HS-27A (cell line): Measurements from ENCODE around the gene IFT43.
"Not testable (repeated sequence)": the region's sequence is repeated elsewhere in the genome, so short reads cannot be mapped to it uniquely, and the experiment has no call there.

Source experiments
- DNase-seq: peaks from one replicate; pipeline ENCODE4 v3.0.0-alpha.2; 2012; ENCODE audit warnings: low read depth, missing footprints

Gene IFT43

DNA sequence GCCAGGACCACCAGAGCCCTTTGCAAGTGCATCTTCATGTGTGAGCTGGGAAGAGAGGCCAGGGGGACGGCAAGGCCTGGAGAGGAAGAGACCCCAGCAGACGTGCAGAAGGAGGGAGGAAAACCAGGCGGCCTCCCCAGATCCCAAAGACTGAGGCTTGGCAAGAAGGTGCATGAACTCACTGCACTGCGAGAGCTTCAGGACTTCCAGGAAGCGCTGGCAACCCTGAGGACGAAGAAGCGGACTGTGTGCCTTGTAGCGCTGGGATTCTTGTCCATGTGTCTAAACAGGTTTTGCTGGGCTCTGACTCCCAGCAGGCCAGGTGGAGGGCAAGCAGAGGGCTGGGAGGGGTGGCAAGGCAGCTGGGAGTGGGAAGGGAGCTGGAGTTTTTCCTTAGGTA lies 4.7 kb upstream of the IFT43 start:
- no peak for DNase-seq

DNA sequence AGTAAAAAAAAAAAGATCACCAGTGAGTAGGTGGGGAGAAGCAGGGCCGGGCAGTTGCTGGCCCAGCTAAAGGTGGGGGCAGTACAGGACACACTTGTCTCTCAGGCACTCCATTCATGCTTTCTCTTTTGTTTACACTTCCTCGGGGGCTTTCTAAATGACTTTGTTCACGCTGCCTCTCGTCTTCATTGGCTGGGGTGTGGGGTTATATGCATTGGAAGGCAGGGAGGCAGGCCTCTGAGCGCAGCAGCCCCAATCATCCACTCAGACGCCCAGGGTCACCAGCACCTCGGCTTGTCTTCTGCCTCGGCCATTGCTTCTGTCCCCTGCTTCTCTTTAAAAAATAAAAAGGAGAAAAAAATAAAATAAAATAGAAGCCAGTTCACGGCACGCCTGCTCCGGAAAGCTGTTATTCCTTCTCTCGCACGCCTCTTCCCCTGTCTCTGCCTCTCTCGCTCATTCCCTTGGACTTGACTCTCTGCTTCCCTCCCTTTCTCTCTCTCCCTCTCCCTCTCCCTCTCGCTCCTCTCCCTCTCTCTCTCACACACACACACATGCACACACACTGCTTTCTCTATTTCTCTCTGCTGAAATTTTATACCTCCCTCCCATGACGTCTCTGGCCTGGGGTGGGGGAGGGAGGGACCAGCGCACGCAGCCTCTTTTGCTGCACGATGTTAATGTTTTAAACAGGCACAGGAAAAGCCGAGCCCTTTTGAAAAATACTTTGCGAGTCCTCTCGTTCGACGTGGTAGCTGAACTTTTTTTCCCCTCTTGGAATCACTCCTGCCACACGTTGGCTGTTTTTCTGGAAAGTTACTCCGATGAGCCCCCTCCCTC lies 3.9 kb upstream of the IFT43 start, which contains the start of gene TGFB3:
Gene TGFB3, minus strand, starts transcription at position 570 of the 840 bp plus-strand sequence. CDS start 1,102 bp downstream, outside the sequence.
- DNase-seq, result peak; percentile 60

DNA sequence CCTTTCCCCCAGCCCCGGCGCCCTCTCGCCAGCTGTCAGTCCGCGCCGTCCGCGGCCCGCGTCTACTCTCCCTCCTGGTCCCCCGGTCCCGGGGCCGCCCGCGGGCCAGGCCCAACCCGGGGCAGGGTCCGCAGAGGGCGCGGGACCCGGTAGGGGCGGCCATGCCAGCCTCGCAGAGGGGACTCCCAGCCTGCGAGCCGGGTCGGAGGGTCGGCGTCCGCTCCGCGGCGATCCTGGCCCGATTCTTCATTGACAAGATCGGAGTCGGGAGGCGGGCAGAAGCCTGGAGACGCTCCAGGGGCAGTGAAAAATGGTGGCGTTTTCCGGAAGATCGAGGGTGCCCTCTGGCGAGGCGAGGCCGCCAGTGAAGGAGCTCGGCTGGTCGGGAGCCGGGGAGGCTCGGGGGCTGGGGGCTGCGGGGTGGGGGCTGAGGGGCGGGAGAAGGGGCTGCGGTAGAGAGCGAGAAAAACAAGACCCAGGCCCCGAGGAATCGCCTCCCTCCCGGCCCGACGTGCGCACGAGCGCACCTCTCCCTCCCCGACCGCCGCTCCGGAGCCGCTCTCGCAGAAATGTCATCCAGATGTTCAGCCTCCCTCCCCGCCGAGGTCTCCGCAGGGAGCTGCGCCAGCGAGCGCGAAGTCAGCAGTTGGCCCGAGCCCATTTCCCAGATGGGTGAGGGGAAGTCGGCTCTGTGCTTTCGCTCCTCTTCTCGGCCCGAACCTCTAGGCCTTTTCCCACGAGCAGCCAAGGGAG lies 3.1 kb upstream of the IFT43 start:
- DNase-seq, result peak; percentile 51

GRCh38 chr14:75983019-75983358 lies 2.6 kb upstream of the IFT43 start:
- no peak for DNase-seq

DNA sequence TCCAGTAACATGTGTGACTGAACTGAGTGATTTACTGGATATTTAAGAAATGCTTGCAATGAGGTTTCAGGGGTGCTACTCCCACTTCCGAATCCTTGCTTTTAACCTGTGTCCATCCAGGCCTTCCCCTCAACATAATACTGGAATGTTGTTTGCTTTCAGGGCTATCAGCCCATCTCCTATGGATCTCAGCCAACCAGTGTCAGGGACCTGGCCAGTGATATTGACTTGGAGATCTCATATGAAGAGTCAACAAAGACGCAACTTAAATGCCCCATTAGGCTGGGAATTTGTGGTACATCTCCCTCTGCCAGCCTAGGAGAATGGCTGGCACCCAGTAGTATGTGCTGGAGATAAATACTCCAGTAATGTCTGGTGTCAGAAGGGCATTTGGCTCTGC lies 889 bp upstream of the IFT43 start:
- DNase-seq, result no peak

- no peak for DNase-seq
These were observed 839 bp downstream of the IFT43 start for GRCh38 chr14:75986439-75986765.

GRCh38 chr14:75987201-75987970 lies 1.8 kb downstream of the IFT43 start:
- no peak for DNase-seq

DNA sequence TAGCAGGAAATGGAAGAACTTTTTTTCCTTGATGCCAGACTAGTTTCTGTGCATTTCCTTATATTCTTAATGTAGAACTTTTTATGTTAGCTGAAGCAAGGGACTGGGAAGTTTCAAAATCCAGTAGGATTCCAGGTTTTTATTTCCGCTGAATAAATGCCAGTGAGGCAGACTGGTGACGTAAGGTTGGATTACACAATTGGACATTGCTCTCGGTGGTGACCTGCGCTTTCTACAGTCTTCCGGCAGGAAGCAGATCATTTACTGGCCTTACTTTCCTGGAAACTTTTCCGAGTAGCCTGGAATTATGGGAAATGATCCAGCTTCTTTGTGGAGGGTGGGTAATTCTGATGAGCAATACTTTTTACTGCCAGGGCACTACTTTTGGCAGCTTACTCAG lies 3.6 kb downstream of the IFT43 start:
- no peak for DNase-seq

GRCh38 chr14:75990297-75990696 lies 4.7 kb downstream of the IFT43 start:
- DNase-seq, result no peak

DNA sequence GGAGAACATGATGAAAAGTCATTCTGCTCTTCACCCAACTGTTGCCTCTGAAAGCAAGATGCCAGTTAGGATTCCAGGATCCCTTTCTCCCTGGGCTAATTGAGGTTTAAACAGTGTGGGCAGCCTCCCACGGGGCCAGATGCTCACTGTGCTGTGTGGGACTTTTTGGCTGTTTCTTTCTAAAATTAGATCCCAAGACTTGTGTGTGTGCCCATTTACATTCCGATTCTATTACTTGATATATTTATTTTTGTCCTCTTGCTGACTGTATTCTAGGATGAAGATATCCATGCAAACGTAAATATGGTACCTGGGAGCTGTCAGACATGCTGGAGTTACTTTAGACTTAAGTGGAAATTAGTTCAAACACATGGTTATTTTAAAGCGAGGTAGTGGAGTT lies 6.2 kb downstream of the IFT43 start:
- no peak for DNase-seq

DNA sequence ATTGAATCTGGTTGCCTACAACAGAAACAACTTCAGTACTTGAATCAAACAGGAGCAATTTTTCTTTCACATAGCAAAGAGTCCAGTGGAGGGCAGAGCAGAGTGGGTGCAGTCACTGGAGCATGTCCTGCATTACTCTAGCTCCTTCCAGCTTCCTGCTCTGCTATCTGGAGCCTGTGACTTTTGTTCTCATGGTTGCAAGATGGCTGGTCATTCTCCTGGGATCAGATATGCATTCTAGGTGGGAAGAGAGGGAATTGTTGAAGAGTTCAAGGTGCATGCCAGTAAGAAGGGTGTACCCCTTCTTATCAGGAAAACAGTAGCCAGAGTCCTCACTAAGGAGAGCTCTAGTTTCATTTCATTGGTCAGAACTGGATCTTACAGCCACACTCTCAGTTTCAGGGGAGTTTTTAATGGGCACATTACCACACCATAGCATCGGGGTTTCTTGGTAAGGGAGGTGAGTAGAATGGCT lies 8.0 kb downstream of the IFT43 start:
- no peak for DNase-seq

GRCh38 chr14:75995372-75996041 lies 9.9 kb downstream of the IFT43 start:
- no peak for DNase-seq

- DNase-seq, result no peak
These were observed 10.9 kb downstream of the IFT43 start for GRCh38 chr14:75996488-75996887.

GRCh38 chr14:75999511-76000190 lies 14.1 kb downstream of the IFT43 start:
- no peak for DNase-seq

GRCh38 chr14:76002383-76002782 lies 16.8 kb downstream of the IFT43 start:
- no peak for DNase-seq

DNA sequence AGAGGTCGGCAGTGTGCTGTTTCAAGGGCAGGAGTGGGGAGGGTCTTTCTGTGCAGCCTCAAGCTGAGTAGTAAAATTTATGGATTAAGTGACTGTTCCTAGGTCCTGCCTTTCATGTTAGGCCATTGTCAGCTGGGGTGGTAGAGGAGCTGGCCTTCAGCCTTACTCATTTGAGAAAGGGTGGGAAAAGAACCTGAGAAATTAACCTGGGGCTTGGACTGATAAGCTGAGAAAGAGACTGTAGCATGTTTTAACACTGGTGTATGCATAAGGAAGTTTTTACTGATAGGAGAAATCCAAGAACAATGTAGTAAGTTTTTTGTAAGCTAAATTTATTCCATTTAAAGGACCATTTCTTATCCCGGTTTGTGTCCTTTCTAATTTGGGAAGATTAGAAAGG lies 20.7 kb downstream of the IFT43 start:
- no peak for DNase-seq

DNA sequence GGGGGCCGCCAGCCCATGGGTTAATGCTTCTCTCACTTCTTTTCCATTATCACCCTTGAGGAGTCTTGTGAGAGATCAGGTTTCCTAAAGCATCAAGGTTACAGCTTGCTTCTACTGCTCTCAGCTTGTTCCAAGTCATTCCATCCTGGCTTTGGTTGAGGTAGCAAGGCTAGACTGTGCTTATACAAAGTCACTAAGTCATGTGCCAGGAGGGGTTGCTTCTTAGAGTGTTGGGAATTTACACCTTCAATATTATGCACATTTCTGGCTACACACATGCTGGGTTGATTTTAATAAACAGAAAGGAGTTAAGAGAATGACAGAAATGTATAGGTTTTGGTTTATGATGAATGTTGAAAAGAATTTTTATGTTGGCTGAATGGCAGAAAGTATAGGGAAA lies 21.8 kb downstream of the IFT43 start:
- DNase-seq, result no peak

- DNase-seq, result no peak
These were observed 22.3 kb downstream of the IFT43 start for GRCh38 chr14:76007852-76008251.

- DNase-seq, result not testable (repeated sequence)
These were observed 24.1 kb downstream of the IFT43 start for GRCh38 chr14:76009627-76010026.

DNA sequence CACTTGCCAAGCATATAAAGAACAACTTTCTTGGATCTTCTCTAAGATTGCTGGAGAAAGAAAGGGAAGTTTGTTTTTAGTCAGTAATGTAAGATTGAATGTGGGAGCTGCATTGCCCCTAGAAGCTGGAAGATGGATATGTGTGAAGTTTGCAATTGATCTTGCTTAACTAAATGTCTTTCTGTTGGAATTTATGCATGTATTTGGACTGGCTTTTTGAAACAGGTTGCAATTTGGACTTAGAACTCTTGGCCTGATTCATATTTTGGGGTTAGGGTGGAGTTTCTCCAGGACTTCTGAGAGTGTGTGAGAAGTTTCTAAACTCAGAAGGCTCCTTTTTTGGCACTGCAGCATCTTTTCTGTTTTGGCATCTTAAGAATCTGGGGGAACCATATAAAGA lies 26.4 kb downstream of the IFT43 start:
- no peak for DNase-seq

- no peak for DNase-seq
These were observed 26.8 kb downstream of the IFT43 start for GRCh38 chr14:76012354-76012753.

- DNase-seq, result no peak
These were observed 29.6 kb downstream of the IFT43 start for GRCh38 chr14:76015191-76015590.
